Aorta (tissue), 5 donors: ENCODE measurements around the gene CTCF. TPM values are rescaled to one million over a fixed set of nuclear protein-coding genes. Genes with fewer than 3 reads are reported as not detected.
A peak's percentile ranks its signal among the peaks of the same experiment; 100 is the strongest.

Experiments
- ATAC-seq: fragments of 200-7000 bp; cut with Tn5 transposase; one replicate; pipeline ENCODE4 v1.9.1; 2022; ENCODE audit warnings: moderate library complexity; ENCODE audit not compliant: low FRiP score
- DNase-seq, 2 donors: peaks; one replicate each; pipeline ENCODE4 v3.0.0-alpha.2; 2020
- H3K27ac ChIP-seq, 2 donors: one replicate each; pipeline ENCODE4 v1.5.1; 2013; ENCODE audit warnings: low read length in 2 of 2, mild to moderate bottlenecking in 2 of 2, moderate library complexity in 2 of 2, control low read depth in 1 of 2, inconsistent platforms in 1 of 2, low read depth in 1 of 2
- H3K27me3 ChIP-seq, 2 donors: one replicate each; pipeline ENCODE4 v1.6.1; 2013; ENCODE audit warnings: control low read depth in 1 of 2, low read length in 1 of 2, mild to moderate bottlenecking in 1 of 2, moderate library complexity in 1 of 2; ENCODE audit not compliant: insufficient read depth in 2 of 2, control insufficient read depth in 1 of 2
- H3K36me3 ChIP-seq, 2 donors: one replicate each; pipeline ENCODE4 v1.6.1; 2013; ENCODE audit warnings: control low read depth in 1 of 2, low read length in 1 of 2, mild to moderate bottlenecking in 1 of 2; ENCODE audit not compliant: insufficient read depth in 2 of 2, control insufficient read depth in 1 of 2
- H3K4me1 ChIP-seq, 2 donors: one replicate each; pipeline ENCODE4 v1.6.1; 2013; ENCODE audit warnings: low read length in 2 of 2, control low read depth in 1 of 2, mild to moderate bottlenecking in 1 of 2, moderate library complexity in 1 of 2; ENCODE audit not compliant: insufficient read depth in 2 of 2, control insufficient read depth in 1 of 2
- H3K4me3 ChIP-seq, 2 donors: one replicate each; pipeline ENCODE4 v1.5.1; 2013; ENCODE audit warnings: low read length in 2 of 2, control low read depth in 1 of 2, mild to moderate bottlenecking in 1 of 2
- H3K9me3 ChIP-seq: one replicate; pipeline ENCODE4 v1.6.1; 2013; ENCODE audit warnings: mild to moderate bottlenecking, low read length; ENCODE audit not compliant: control insufficient read depth
- WGBS, 2 donors: extraction: QIAGEN DNeasy Blood & Tissue Kit; methylation state at CpG; one replicate each; pipeline ENCODE4 v1.1.7; 2013; 5-methylcytosine and 5-hydroxymethylcytosine counted together
- intact Hi-C, 2 donors: fragments of 100-400 bp; cut with DNase I; formaldehyde crosslinking; loops; one replicate each; pipeline versions ENCODE4 v1.14.2 to v1.15.0; 2022
- polyA plus RNA-seq, 2 donors: library from polyadenylated mRNA; stranded (reverse); fragments of 200-250 nt; gene quantifications; one replicate each; pipeline ENCODE4 v1.2.3, GENCODE V29; 2013
- total RNA-seq, 2 donors: library from RNA; stranded (reverse); fragmentation: NEBNext Ultra II Directional; extraction: Animal tissue kit (Norgen Biotek cat#: 25700); gene quantifications; one replicate each; pipeline ENCODE4 v1.2.1, GENCODE V29; 2021
- donor health status: healthy with polysubstance abuse.
- donor health status: Bipolar disorder and iron deficiency.
- donor health status: DM: no; HTN: no; CAD: no.
- donor health status: DM: no; HTN: no; CAD: no.
- donor health status: DM: yes; HTN: yes; CAD: no.

Gene CTCF
- total and polyA plus RNA-seq, 4 donors: 16.5 to 35.8 (median 27.1) TPM

GRCh38 chr16:67672306-67672705, 110.0 kb downstream of the CTCF start:
- Histone ChIP-seq H3K9me3 (no peaks in the 10 kb centered on the region), H3K4me1 (no peaks in the 10 kb centered on the region), H3K4me3 (no peak overlapping the region), H3K27me3 (no peaks in the 10 kb centered on the region), H3K27ac (no peak overlapping the region), H3K36me3 (no peaks in the 10 kb centered on the region)
- WGBS, 2 donors: 46 to 52% methylated on average over 4 of the region's 4 CpGs
- intact Hi-C loops: no loop called here
- DNase-seq: no peak
- no peak for ATAC-seq

DNA sequence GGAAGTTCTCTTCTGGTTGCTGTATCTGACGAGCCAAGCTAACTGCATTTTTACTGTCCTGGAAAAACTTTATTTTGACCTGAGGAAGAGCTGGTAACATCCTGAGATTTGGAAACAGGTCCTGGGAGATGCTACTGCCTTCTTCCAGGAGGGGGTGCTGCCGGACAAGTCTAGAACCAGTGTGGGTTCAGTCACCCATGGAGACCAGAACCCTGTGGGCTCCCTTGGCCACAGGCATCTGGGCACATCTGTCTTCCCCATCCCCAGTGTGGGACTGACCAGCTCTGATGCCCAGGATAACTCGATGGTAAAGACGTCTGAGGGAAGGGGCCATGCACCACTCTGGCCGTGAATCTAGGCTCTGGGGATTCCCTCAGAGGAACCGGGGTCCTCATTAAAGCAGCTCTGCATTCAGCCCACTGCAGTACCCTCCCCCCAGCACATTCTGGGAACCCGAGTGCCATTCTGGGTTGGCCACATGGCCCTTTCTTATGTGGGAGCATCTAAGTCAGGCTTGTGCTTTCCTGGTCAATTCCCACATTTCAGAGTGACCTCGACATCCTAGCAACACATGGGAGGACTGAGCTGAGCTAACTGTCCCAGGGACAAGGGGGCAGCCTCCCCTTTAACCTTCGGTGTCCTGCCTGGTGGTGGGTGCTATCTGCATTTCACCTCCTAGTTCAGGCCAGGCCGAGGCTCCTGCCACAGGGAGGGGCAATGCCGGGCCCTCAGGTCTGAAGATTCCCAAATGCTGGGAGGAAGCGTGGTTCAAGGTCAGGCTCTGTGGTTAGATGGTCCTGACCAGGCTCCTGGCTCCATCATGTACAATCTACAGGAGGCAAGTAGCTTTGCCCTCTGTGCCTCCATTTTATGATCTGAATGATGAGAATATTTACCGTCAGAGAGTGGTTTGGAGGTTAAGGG, 110.7 kb downstream of the CTCF start:
- peak; percentile 84 for DNase-seq
- intact Hi-C loops: no loop called here

DNA sequence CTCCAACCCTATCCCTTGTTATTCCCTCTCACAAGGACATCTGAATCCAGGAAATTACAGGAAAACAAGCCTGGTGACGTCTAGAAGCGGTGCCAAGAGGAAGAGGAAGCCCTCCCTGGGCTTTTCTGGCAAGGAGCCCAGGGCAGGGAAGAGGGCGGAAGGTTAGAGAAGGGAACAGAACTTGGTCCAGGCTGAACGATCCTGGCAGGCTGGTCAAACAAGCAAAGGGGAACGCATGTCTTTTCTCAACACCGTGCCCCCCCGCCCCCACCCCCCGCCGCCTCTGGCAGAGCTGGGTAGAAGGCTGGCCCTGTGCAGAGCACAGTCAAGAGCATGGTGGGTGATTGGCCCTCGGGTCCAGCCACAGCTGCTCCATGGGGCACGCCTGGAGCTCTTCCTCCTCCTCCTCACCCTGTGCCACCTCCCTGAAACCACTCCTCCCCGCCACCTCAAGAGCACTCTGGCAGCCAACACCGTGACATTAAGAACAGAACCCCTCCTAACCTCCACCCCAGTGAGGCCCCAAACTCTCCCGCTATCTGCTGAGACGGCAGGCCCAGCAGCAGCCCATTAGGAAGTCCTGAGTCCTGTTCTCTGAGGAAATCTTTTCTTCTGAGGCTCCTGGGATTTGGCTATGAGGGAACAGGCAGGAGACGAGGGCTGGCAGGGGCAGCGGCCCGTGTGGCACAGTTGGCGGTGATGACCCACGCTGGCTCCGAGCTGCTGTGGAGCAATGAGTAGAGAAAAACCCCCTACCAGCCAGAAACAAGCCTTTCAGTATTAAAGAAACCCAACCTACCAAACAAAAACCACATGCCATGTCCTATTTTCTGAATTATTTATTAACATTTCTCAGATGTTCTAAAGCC, 111.6 kb downstream of the CTCF start:
- H3K27ac ChIP-seq: no peak overlapping the region
- no peaks in the 10 kb centered on the region for H3K27me3 ChIP-seq
- WGBS, 2 donors: 58 to 61% methylated on average over 21 of the region's 21 CpGs
- H3K36me3 ChIP-seq: no peaks in the 10 kb centered on the region
- no peaks in the 10 kb centered on the region for H3K4me1 ChIP-seq
- ATAC-seq (peak; percentile 59), DNase-seq (peak; percentile 82 to 84)
- no peak overlapping the region for H3K4me3 ChIP-seq
- no peaks in the 10 kb centered on the region for H3K9me3 ChIP-seq
- intact Hi-C loops: no loop called here

More for the DNA sequence above, 110.7 kb downstream of the CTCF start:
- ATAC-seq: peak; percentile 55
- no peaks in the 10 kb centered on the region for H3K9me3 ChIP-seq
- no peaks in the 10 kb centered on the region for H3K36me3 ChIP-seq
- H3K27ac ChIP-seq: no peak overlapping the region
- WGBS, 2 donors: 63 to 66% methylated on average over 13 of the region's 13 CpGs
- H3K4me3 ChIP-seq: no peak overlapping the region
- no peaks in the 10 kb centered on the region for H3K27me3 ChIP-seq
- H3K4me1 ChIP-seq: no peaks in the 10 kb centered on the region

- intact Hi-C loops: no loop called here
- no peak overlapping the region for H3K27ac ChIP-seq
- H3K27me3 ChIP-seq: no peaks in the 10 kb centered on the region
- 95 to 97% methylated on average over 28 of the region's 28 CpGs for WGBS, 2 donors
- no peaks in the 10 kb centered on the region for H3K9me3 ChIP-seq
- no peak overlapping the region for H3K4me3 ChIP-seq
- DNase-seq (no peak), ATAC-seq (no peak)
- no peaks in the 10 kb centered on the region for H3K36me3 ChIP-seq
- no peaks in the 10 kb centered on the region for H3K4me1 ChIP-seq
These were observed 112.7 kb downstream of the CTCF start for GRCh38 chr16:67674851-67675578.

GRCh38 chr16:67675579-67675935, 113.2 kb downstream of the CTCF start:
- ATAC-seq (no peak), DNase-seq (no peak)
- Histone ChIP-seq H3K27ac (no peak overlapping the region), H3K27me3 (no peaks in the 10 kb centered on the region), H3K9me3 (no peaks in the 10 kb centered on the region), H3K36me3 (no peaks in the 10 kb centered on the region), H3K4me1 (no peaks in the 10 kb centered on the region), H3K4me3 (no peak overlapping the region)
- intact Hi-C loops: no loop called here
- WGBS, 2 donors: 95 to 96% methylated on average over 17 of the region's 17 CpGs

GRCh38 chr16:67675999-67676398, 113.7 kb downstream of the CTCF start:
- Histone ChIP-seq H3K4me3 (no peak overlapping the region), H3K36me3 (no peaks in the 10 kb centered on the region), H3K27me3 (no peaks in the 10 kb centered on the region), H3K4me1 (no peaks in the 10 kb centered on the region), H3K27ac (no peak overlapping the region), H3K9me3 (no peaks in the 10 kb centered on the region)
- intact Hi-C loops: no loop called here
- DNase-seq (no peak), ATAC-seq (no peak)
- 97% methylated on average over 7 of the region's 7 CpGs for WGBS, 2 donors

- H3K27me3 ChIP-seq: no peaks in the 10 kb centered on the region
- 92% methylated on average over 4 of the region's 4 CpGs for WGBS, 2 donors
- no peaks in the 10 kb centered on the region for H3K4me1 ChIP-seq
- no peaks in the 10 kb centered on the region for H3K36me3 ChIP-seq
- no peak for ATAC-seq
- intact Hi-C loops: no loop called here
- no peak overlapping the region for H3K4me3 ChIP-seq
- H3K27ac ChIP-seq: no peak overlapping the region
- H3K9me3 ChIP-seq: no peaks in the 10 kb centered on the region
- DNase-seq: no peak
These were observed 114.2 kb downstream of the CTCF start for GRCh38 chr16:67676516-67676915.

- 81 to 84% methylated on average over 8 of the region's 8 CpGs for WGBS, 2 donors
- Histone ChIP-seq H3K27me3 (no peaks in the 10 kb centered on the region), H3K36me3 (no peaks in the 10 kb centered on the region), H3K4me3 (no peak overlapping the region), H3K9me3 (no peaks in the 10 kb centered on the region), H3K27ac (no peak overlapping the region), H3K4me1 (no peaks in the 10 kb centered on the region)
- no peak for ATAC-seq
- intact Hi-C loops: no loop called here
- DNase-seq: no peak
These were observed 114.6 kb downstream of the CTCF start for GRCh38 chr16:67676939-67677338.
